GM12878 (cell line): ENCODE measurements around the gene UNC93A. TPM values are rescaled to one million over a fixed set of nuclear protein-coding genes. Genes with fewer than 3 reads are reported as not detected.

ENCODE experiments used
- CBFB ChIP-seq: IDR thresholded peaks from 2 replicates; pipeline ENCODE4 v1.6.1; 2016; ENCODE audit warnings: antibody characterized with exemption, low read depth
- IRF4 ChIP-seq: IDR thresholded peaks from 2 replicates; pipeline ENCODE4 v1.6.1; 2011; ENCODE audit warnings: low read depth, low read length
- RUNX3 ChIP-seq: IDR thresholded peaks from 2 replicates; pipeline ENCODE4 v1.6.1; 2012; ENCODE audit warnings: low read length, inconsistent platforms
- SMAD1 ChIP-seq: fragments of 450-650 bp; IDR thresholded peaks from 2 replicates; pipeline ENCODE4 v1.6.1; 2018; ENCODE audit warnings: mild to moderate bottlenecking, low read depth; ENCODE audit not compliant: partially characterized antibody
- SUZ12 ChIP-seq: fragments of 200-600 bp; sonication (generic); IDR thresholded peaks from one replicate; pipeline ENCODE4 v1.6.1; 2018; ENCODE audit warnings: antibody characterized with exemption, mild to moderate bottlenecking; ENCODE audit not compliant: unreplicated experiment
- ZBTB4 ChIP-seq: fragments of 450-650 bp; formaldehyde crosslinking; IDR thresholded peaks from 2 replicates; pipeline ENCODE4 v1.4.0; 2022; ENCODE audit warnings: mild to moderate bottlenecking, moderate library complexity
- polyA plus RNA-seq, 11 experiments: library from polyadenylated mRNA; depleted of rRNA in 4 of 11; unstranded in 6 of 11; stranded (reverse) in 5 of 11; fragments of >200 nt; fragmentation: Nextera tagmentation in 4 of 11; fragmentation: Illumina TruSeq in 1 of 11; extraction: Ambion mirVana in 4 of 11; extraction: Trizol in 1 of 11; gene quantifications; 1 replicate in 1 of 11; 2 replicates in 10 of 11; pipeline versions ENCODE4 v1.2.1 to v1.2.3, GENCODE V29; 2011 to 2016; ENCODE audit warnings: inconsistent platforms in 2 of 11, missing spikeins in 2 of 11, low read depth in 1 of 11
- total RNA-seq, 4 experiments: library from RNA; depleted of rRNA in 3 of 4; stranded (reverse); fragments of >200 nt in 3 of 4; fragmentation: Illumina TruSeq in 1 of 4; extraction: Trizol in 1 of 4; gene quantifications; 2 replicates each; pipeline versions ENCODE4 v1.2.1 to v1.2.3, GENCODE V29; 2013 to 2021

The UNC93A gene
- total and polyA plus RNA-seq, 10 of the 15 experiments (the other 5 are each of a cell fraction or from before 2014, with no cell fraction given), result 0.37 TPM; not detected in 9

DNA sequence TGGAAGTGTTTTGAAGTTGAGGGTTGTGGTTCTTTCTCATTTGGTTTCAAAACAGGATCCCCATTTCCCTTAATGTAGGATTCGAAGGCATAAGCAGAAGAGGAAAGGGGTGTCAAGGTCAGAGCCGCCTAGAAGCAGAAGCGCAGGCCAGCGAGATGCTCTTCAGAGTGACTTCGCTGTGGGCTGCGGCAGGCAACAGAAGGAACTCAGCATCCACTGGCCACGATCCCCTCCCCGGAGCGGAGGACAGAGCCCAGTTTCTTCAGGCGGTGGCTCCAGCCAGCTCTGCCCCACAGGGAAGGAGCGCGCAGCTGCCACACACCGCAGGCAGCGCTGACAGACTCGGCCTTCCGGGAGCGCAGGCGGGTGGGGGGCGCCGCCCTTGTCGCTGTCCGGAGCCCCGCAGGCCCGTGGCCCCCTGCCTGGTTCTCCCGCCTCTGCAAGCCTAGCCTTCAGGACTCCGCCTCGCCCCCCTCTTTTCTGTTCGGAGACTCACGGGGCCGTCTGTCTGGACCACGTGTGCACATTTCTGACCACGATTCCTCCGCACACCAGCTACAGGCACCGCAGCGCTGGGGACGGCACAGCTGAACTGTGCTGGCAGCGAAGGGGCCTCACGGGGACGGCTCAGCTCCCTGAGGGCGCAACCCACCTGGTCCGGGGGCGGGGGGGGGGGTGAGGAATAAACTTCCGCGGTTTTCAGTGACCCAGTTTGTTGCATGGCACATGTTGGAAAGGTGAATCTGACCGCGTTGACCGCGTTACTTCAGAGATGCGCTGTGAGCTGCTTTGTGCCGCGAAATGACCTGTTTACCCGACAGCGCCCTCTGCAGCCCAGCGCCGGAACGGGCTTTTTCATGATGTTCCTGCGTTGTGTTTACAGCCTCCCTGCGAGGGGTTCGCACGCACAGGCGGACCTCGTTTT, 59.9 kb downstream of the UNC93A start (continued):
- TF ChIP-seq SUZ12, result peak; percentile 50
- peak; percentile 43; the same call in 1 of the 2 replicates for TF ChIP-seq RUNX3
- 0 out of 2 replicates have a peak, but pooled peaks have one; percentile 42 for TF ChIP-seq IRF4
- TF ChIP-seq ZBTB4 (CRISPR knock-in tag), result no peak
- TF ChIP-seq CBFB, result 0 out of 2 replicates have a peak, but pooled peaks have one; percentile 22
- TF ChIP-seq SMAD1, result no peak
- TF ChIP-seq, all 136 proteins: peak for 9
